Kidney glomerular epithelial cell (primary cell): ENCODE measurements around the gene ELP4.
"Not testable (repeated sequence)": the region's sequence is repeated elsewhere in the genome, so short reads cannot be mapped to it uniquely, and the experiment has no call there.

ENCODE experiments used
- DNase-seq: peaks from one replicate; lab custom pipeline; 2025; lab: John Stamatoyannopoulos, UW

The ELP4 gene

GRCh38 chr11:31711137-31711536 is 201.6 kb downstream of the ELP4 start:
- no peak for DNase-seq

- no peak for DNase-seq
These were observed 203.3 kb downstream of the ELP4 start for GRCh38 chr11:31712851-31713250.

DNA sequence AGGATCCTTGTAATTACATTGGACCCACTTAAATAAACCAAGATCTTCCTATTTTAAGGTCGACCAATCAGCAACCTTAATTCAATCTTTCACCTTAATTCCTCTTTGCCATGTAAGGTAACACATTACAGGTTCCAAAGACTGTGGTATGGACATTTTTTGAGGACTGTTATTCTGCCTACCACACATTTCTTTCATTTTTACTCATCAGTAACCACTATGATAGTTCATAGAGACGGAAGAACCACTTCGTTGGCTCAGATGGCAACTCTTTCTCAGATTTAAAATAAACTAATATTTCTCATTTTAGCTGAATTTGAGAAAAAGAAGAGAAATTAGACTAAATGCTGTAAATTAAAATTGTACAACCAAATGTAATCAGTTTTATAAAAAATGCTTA is 205.3 kb downstream of the ELP4 start:
- DNase-seq: no peak

DNA sequence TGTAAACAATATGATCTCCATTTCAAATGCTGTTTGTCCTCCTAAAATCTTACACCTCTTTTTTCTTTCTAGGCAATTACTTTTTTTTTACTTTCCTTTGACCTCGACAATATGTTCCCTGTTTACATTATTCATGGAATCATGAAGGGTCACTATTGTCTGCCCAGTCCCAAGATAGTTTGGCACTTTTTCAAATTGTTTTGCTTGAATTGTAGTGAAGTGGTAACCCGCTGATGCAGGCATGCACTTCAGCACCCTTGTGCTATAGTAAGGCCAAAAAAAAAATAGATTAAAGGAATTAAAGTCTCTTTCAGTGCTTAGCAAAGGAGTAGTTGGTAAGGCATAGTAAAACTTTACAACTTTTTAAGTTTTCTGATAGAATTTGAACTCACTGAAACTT is 210.7 kb downstream of the ELP4 start:
- DNase-seq: no peak

DNA sequence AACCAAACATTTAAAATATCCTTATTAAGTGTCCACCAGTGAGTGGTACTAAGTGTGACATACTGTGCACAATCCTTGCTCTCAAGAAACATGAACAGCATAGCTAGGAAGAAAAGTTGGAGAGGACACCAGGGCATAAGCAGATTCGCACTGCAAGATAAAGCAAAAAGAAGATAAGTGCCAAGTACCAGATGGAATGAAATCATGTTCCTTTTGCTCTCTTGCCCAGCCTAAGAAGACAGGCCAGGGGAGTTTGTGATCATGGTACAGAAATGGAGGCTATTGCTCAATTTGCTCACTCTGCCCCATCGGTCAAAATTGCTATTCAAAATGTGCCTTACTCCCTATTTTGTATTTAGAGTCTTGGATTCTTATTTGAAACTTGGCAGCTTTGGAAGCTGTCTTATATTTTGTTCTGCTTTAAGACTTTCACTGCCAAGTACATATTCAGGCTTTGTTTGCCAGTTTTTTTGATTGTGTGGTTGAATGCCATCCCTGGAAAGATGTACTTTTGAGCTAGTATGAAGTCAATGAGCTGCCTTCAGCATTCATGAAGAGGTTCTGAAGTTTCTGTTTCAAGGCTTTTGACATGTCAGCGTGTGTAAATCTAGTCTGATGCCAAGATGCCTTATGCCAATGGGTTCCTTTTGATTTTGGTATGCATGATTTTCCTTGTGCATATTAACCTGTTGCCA is 211.3 kb downstream of the ELP4 start:
- no peak for DNase-seq

DNA sequence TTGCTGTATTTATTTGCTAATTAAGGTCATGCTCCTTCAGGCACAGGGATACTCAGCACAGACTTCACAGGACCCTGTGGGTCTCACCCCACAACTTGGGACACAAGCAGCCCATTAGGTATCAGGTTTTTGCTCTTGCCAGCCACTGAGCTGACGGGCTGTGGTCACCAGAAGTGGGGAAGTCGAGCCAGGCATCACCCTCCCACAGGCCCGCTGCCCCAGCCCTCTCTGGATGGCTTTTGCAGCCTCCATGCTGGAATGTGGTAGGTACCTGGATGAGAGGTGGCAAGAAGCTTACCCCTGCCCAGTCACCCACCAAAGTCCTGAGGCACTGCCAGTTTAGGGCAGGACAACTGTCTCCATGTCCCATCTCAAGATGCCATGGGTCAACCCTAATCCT is 213.2 kb downstream of the ELP4 start:
- no peak for DNase-seq

DNA sequence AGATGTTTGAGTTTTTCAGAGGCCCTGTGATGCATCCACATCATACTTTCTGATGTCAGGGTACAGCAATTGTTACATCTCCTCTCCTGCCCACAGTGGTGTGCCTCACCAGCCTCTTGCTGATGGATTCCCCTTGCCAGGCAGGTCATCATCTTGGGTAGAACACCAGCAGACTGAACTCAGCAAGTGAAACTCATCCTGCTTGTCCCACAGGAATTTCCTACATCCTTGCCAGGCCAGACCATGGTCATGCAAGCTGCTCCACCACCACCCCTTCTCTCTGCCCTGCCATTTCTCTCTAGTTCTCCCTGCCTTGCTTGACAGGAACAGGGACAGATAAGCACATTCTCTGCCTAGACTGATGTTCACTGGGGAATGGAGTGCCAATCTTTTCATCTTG is 215.6 kb downstream of the ELP4 start:
- DNase-seq: no peak

DNA sequence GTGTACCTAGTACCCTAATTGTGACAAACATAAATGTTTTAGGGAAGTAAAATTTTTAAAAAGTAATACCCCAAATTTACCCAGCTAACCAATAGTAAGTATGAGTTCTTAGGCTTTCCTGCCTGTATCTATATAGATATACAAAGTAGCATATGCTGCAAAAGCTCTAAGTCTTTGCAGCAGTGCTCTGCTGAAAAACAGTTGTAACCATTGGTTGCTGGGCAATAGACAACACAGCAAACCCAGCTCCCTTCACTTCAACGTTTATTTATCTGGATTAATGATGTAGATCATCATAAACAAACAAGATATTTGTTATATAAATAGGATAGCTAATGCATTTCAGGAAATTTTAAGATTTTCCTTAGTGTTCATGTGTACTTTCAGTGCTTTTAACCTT is 218.9 kb downstream of the ELP4 start:
- DNase-seq: no peak

GRCh38 chr11:31740131-31740530 is 230.6 kb downstream of the ELP4 start:
- no peak for DNase-seq

- not testable (repeated sequence) for DNase-seq
These were observed 231.3 kb downstream of the ELP4 start for GRCh38 chr11:31740731-31741368.

DNA sequence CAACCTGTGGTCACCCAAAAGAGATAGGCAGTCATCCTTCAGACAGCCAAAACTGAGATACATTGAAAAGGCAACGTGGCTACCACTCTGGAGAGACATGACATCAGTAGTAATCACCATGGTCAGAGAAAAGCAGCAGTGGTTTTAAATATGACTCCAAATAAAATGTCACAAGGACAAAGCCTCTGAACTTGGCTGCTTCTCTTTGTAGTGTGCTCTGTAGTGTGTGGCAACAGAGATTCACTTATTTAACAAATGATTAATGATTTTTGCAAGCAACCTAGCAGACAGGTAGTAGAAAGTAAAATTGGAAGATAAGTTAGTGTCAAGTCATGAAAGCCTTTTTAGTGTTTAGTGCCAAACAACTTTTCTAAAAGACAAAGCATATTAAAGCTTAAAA is 238.0 kb downstream of the ELP4 start:
- no peak for DNase-seq

- no peak for DNase-seq
These were observed 247.8 kb downstream of the ELP4 start for GRCh38 chr11:31757260-31757835.

- no peak for DNase-seq
These were observed 252.1 kb downstream of the ELP4 start for GRCh38 chr11:31761636-31762035.

DNA sequence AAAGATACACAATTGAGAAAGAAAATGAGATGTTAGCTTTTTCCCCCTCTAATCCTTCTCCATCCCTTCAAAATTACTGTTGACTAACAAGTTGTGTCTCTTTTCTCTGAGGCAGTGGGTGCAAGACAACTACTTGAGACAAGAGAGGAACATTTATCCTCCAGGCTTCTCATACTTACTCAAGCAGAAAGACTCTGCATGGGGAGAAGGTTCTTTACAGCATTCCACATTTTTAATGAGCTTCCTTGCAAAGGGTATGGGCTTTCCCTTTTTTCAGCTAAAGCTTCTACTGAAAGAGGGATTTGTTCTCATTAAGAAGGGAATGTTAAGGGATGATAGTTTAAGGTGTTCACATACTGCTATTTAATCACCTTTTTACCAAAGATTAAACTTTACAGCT is 253.7 kb downstream of the ELP4 start:
- DNase-seq: no peak

GRCh38 chr11:31764261-31764660 is 254.7 kb downstream of the ELP4 start:
- DNase-seq: no peak

- DNase-seq: no peak
These were observed 255.2 kb downstream of the ELP4 start for GRCh38 chr11:31764766-31765165.

- DNase-seq: no peak
These were observed 257.5 kb downstream of the ELP4 start for GRCh38 chr11:31767066-31767465.

DNA sequence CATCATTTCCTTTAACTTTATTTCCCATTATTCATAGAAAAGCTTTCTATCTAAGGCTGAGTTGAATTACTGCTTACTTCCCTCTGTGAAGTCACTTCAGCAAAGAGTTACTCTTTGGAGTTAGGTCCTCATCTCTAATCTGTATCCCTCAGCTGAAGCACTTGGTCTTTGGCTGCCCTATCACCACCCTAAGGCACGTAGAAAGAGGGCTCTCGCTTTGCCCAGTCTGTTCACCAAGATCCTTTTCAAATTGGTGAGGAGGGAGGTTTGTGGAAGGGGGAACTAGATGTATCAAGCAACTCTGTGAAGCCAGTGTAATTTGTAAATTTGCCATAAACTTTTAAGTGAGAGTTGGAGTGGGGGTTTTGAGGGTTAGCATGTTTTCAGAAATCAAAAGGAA is 258.1 kb downstream of the ELP4 start:
- DNase-seq: no peak

GRCh38 chr11:31768749-31769640 is 259.4 kb downstream of the ELP4 start:
- no peak for DNase-seq

DNA sequence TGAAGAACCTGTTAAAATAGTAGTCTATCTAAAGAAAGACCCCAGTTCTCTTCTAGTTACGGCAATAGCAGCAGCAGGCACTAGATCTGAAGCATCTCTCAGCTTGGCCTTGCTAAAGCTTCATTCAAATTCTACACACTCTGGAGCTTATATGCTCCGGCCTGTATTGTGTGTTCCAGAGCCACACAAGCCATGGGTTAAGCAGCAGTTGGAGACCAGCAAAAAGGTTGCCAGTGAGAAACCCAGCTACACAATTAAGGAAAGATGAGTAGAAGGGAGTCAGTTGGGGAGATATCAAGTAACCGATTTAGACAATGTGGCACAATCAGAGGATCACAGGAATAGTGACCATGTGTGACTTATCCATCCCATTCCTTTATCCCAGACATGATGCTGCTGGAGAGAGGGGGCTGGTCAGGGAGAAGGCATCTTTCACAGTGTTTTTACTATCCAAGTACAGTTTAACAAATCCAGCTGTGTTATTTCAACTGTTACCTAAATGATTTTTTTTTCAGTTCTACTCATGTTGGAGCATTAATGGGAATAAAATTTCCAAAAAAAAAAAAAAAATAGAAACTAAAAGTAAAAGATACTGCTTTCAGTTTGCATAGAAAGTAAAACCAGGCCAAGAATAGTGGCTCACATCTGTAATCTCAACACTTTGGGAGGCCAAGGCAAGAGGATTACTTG is 260.6 kb downstream of the ELP4 start:
- DNase-seq: no peak

DNA sequence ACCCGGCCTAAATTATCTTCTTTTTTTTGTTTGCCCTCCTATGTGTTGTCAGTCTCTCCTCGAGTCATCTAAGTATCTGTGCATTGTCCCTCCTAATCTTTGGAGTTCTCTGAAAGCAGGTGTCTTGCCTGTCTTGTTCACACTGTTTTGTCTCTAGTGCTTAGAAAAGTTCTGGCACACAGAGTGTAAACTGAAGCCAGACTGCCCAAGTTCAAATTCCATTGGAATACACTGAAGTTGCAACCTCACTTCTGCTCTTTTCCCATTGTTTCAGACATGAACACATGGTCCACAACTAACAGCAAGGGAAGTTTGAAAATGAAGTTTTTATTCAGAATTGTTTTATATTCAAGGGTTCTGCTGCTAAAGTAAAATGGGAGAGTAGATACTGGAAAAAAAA is 262.8 kb downstream of the ELP4 start:
- no peak for DNase-seq

- DNase-seq: no peak
These were observed 269.8 kb downstream of the ELP4 start for GRCh38 chr11:31779374-31779791.
